K562 (cell line): ENCODE measurements around the gene COQ4. TPM values are rescaled to one million over a fixed set of nuclear protein-coding genes. Genes with fewer than 3 reads are reported as not detected.

Source experiments
- ASH1L ChIP-seq: fragments of 450-650 bp; IDR thresholded peaks from 2 replicates; pipeline ENCODE4 v1.6.1; 2018; ENCODE audit warnings: borderline replicate concordance, mild to moderate bottlenecking, low read depth; ENCODE audit not compliant: partially characterized antibody
- CHCHD3 ChIP-seq: fragments of 250-450 bp; sonication (Bioruptor Pico); IDR thresholded peaks from 2 replicates; pipeline ENCODE4 v2.1.2; 2022; ENCODE audit warnings: mild to moderate bottlenecking
- HDAC8 ChIP-seq: fragments of 450-650 bp; IDR thresholded peaks from 2 replicates; pipeline ENCODE4 v1.6.1; 2016; ENCODE audit warnings: mild to moderate bottlenecking, missing genetic modification characterization, moderate library complexity, missing compliant biosample characterization
- JUN ChIP-seq, 2 experiments: sonication (generic) in 1 of 2; formaldehyde crosslinking in 1 of 2; IDR thresholded peaks; 2 replicates each; pipeline versions ENCODE4 v1.6.1 to v1.8.0; 2012 to 2022; ENCODE audit warnings: borderline replicate concordance in 2 of 2, mild to moderate bottlenecking in 2 of 2, improper control_type of control experiment in 1 of 2, low read depth in 1 of 2, low read length in 1 of 2, missing genetic modification reagents in 1 of 2
- MBD2 ChIP-seq: sonication (generic); IDR thresholded peaks from 2 replicates; pipeline ENCODE4 v1.6.1; 2016; ENCODE audit warnings: low read depth, borderline replicate concordance
- PTTG1 ChIP-seq: fragments of 450-650 bp; IDR thresholded peaks from 2 replicates; pipeline ENCODE4 v1.6.1; 2016; ENCODE audit warnings: low read depth, mild to moderate bottlenecking, missing genetic modification characterization, missing compliant biosample characterization
- RBM39 ChIP-seq: fragments of 200-400 bp; formaldehyde crosslinking; optimal IDR thresholded peaks from 2 replicates; pipeline ENCODE3; 2018; ENCODE audit warnings: low read depth, low read length
- SMAD3 ChIP-seq: fragments of 450-650 bp; formaldehyde crosslinking; conservative IDR thresholded peaks from 2 replicates; pipeline ENCODE4 v1.4.0; 2020; ENCODE audit warnings: mild to moderate bottlenecking
- SMARCA4 ChIP-seq: fragments of 450-650 bp; IDR thresholded peaks from 2 replicates; pipeline ENCODE4 v1.6.1; 2016
- SMARCA5 ChIP-seq: fragments of 450-650 bp; IDR thresholded peaks from 2 replicates; pipeline ENCODE4 v1.6.1; 2016
- SP1 ChIP-seq: sonication (generic); formaldehyde crosslinking; IDR thresholded peaks from 2 replicates; pipeline ENCODE4 v1.8.1; 2022; ENCODE audit warnings: mild to moderate bottlenecking, missing genetic modification reagents
- TRIM28 ChIP-seq: fragments of 450-650 bp; IDR thresholded peaks from 2 replicates; pipeline ENCODE4 v1.6.1; 2017
- WHSC1 ChIP-seq: IDR thresholded peaks from one replicate; pipeline ENCODE4 v1.6.1; 2012; ENCODE audit warnings: low read length, control low read depth, inconsistent platforms
- ZNF212 ChIP-seq: fragments of 450-650 bp; formaldehyde crosslinking; IDR thresholded peaks from 2 replicates; pipeline ENCODE4 v1.4.0; 2020; ENCODE audit warnings: mild to moderate bottlenecking
- ZNF311 ChIP-seq: fragments of 250-450 bp; sonication (Bioruptor Pico); IDR thresholded peaks from 2 replicates; pipeline ENCODE4 v1.4.0; 2020; ENCODE audit warnings: mild to moderate bottlenecking, moderate library complexity
- ZNF644 ChIP-seq: fragments of 200-800 bp; sonication (Bioruptor generic); IDR thresholded peaks from 2 replicates; pipeline ENCODE4 v1.6.1; 2016; ENCODE audit warnings: low read depth, missing genetic modification characterization, missing compliant biosample characterization
- ZNF668 ChIP-seq: fragments of 250-450 bp; sonication (Bioruptor Pico); IDR thresholded peaks from 2 replicates; pipeline ENCODE4 v1.8.0; 2022; ENCODE audit warnings: mild to moderate bottlenecking, inconsistent platforms
- polyA plus RNA-seq, 8 experiments: library from polyadenylated mRNA; depleted of rRNA in 4 of 8; stranded (reverse) in 5 of 8; unstranded in 3 of 8; fragments of >200 nt; fragmentation: Nextera tagmentation in 2 of 8; fragmentation: Illumina TruSeq in 1 of 8; extraction: Ambion mirVana in 2 of 8; extraction: Trizol in 1 of 8; gene quantifications; 2 replicates each; pipeline versions ENCODE4 v1.2.1 to v1.2.3, GENCODE V29; 2011 to 2014; ENCODE audit warnings: inconsistent platforms in 1 of 8, missing spikeins in 1 of 8
- total RNA-seq, 7 experiments: library from RNA; depleted of rRNA in 6 of 7; stranded (reverse); fragments of >200 nt in 6 of 7; fragmentation: Illumina TruSeq in 2 of 7; extraction: Trizol in 2 of 7; gene quantifications; 2 replicates each; pipeline versions ENCODE4 v1.2.1 to v1.2.3, GENCODE V29; 2011 to 2021; ENCODE audit warnings: low replicate concordance in 1 of 7
- TF ChIP-seq, protein P1 (sequence below): fragments of 250-450 bp; sonication (Bioruptor Pico); IDR thresholded peaks from 2 replicates; pipeline ENCODE4 v1.9.0; 2021; ENCODE audit warnings: mild to moderate bottlenecking, inconsistent platforms
- TF ChIP-seq, protein P2 (sequence below): fragments of 150-350 bp; conservative IDR thresholded peaks from 2 replicates; pipeline ENCODE4 v1.6.1; 2014; ENCODE audit warnings: low read length
- TF ChIP-seq, protein P3 (sequence below), 2 experiments: fragments of 450-650 bp in 1 of 2; sonication (generic) in 1 of 2; formaldehyde crosslinking in 1 of 2; IDR thresholded peaks in 1 of 2; conservative IDR thresholded peaks in 1 of 2; 2 replicates each; pipeline versions ENCODE4 v1.6.1 to v1.8.1; 2016 to 2023; ENCODE audit warnings: mild to moderate bottlenecking in 2 of 2, moderate library complexity in 2 of 2, inconsistent platforms in 1 of 2, missing genetic modification reagents in 1 of 2
- TF ChIP-seq, protein P4 (sequence below): fragments of 250-450 bp; sonication (Bioruptor Pico); IDR thresholded peaks from 2 replicates; pipeline ENCODE4 v1.6.1; 2021; ENCODE audit warnings: mild to moderate bottlenecking

COQ4 gene
- total and polyA plus RNA-seq, 9 of the 15 experiments (the other 6 are each of a cell fraction or from before 2014, with no cell fraction given) = 9.1 to 135 (median 67.2) TPM

DNA sequence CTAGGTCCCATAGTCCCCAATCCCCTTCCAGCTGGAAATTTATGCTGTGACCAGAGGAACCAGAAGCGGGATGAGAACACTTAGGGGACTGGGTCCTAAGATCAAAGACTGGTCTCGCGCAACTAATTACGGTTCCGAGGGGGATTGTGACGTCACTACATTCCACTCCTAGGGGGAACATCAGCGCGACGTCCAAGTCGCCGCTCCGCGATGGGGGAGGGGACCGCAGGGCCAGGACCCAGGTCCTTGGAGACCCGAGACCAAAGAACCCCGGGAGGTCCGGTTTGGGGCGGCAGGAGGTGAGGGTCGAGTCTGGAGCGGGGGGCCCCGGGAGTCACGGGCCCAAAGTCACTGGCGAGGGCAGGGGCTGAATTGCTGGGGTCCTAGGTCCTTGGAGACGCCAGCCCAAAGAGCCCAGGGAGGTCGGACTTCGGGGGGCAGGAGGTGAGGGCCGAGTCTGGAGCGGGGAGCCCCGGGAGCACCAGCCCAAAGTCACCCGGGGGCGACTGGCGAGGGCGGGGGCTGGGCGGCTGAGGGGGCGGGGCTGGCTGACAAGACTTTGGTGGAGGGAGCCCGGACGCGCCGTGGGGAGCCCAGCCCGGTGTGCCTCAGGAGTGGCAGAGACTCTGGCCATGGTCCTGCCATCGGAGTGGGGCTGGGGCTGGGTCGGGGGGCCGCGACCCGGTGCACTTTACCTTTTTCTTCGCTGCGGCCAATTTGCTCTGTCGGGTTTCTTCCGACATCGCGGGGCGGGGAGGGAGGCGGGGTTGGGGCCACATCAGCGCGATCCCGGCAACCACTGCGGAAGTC, 47.2 kb upstream of the COQ4 start, which contains the start of gene GOLGA2 (continued):
- TF ChIP-seq, protein P1, sequence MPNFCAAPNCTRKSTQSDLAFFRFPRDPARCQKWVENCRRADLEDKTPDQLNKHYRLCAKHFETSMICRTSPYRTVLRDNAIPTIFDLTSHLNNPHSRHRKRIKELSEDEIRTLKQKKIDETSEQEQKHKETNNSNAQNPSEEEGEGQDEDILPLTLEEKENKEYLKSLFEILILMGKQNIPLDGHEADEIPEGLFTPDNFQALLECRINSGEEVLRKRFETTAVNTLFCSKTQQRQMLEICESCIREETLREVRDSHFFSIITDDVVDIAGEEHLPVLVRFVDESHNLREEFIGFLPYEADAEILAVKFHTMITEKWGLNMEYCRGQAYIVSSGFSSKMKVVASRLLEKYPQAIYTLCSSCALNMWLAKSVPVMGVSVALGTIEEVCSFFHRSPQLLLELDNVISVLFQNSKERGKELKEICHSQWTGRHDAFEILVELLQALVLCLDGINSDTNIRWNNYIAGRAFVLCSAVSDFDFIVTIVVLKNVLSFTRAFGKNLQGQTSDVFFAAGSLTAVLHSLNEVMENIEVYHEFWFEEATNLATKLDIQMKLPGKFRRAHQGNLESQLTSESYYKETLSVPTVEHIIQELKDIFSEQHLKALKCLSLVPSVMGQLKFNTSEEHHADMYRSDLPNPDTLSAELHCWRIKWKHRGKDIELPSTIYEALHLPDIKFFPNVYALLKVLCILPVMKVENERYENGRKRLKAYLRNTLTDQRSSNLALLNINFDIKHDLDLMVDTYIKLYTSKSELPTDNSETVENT (CRISPR knock-in tag) = peak; percentile 76; the same call in 1 of the 2 replicates
- TF ChIP-seq ZNF212 (CRISPR knock-in tag) = 0 out of 2 replicates have a peak, but pooled peaks have one; percentile 20
- peak; percentile 80 for TF ChIP-seq RBM39
- TF ChIP-seq, protein P2, sequence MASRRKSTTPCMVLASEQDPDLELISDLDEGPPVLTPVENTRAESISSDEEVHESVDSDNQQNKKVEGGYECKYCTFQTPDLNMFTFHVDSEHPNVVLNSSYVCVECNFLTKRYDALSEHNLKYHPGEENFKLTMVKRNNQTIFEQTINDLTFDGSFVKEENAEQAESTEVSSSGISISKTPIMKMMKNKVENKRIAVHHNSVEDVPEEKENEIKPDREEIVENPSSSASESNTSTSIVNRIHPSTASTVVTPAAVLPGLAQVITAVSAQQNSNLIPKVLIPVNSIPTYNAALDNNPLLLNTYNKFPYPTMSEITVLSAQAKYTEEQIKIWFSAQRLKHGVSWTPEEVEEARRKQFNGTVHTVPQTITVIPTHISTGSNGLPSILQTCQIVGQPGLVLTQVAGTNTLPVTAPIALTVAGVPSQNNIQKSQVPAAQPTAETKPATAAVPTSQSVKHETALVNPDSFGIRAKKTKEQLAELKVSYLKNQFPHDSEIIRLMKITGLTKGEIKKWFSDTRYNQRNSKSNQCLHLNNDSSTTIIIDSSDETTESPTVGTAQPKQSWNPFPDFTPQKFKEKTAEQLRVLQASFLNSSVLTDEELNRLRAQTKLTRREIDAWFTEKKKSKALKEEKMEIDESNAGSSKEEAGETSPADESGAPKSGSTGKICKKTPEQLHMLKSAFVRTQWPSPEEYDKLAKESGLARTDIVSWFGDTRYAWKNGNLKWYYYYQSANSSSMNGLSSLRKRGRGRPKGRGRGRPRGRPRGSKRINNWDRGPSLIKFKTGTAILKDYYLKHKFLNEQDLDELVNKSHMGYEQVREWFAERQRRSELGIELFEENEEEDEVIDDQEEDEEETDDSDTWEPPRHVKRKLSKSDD = no peak
- TF ChIP-seq, protein P3, sequence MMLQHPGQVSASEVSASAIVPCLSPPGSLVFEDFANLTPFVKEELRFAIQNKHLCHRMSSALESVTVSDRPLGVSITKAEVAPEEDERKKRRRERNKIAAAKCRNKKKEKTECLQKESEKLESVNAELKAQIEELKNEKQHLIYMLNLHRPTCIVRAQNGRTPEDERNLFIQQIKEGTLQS (IDR thresholded peaks at IDR 0.05) = no peak
- TF ChIP-seq, protein P3 (CRISPR knock-in tag; conservative IDR thresholded peaks at IDR 0.05) = peak; percentile 93; the same call in 1 of the 2 replicates
- TF ChIP-seq SMAD3 (CRISPR knock-in tag) = no peak
- no peak for TF ChIP-seq PTTG1 (tag)
- TF ChIP-seq ASH1L = no peak
- TF ChIP-seq SP1 (CRISPR knock-in tag) = no peak
- no peak for TF ChIP-seq ZNF311 (CRISPR knock-in tag)
- TF ChIP-seq JUN (IDR thresholded peaks at IDR 0.05; ENCODE audit: borderline replicate concordance, low read depth, low read length) = peak; percentile 55; the same call in 1 of the 2 replicates
- no peak for TF ChIP-seq JUN (CRISPR knock-in tag; IDR thresholded peaks at IDR 0.05; ENCODE audit: borderline replicate concordance)
- TF ChIP-seq TRIM28 = no peak
- no peak for TF ChIP-seq SMARCA5
- no peak for TF ChIP-seq WHSC1
- TF ChIP-seq SMARCA4 = no peak
- TF ChIP-seq ZNF668 = no peak
- TF ChIP-seq, protein P4, sequence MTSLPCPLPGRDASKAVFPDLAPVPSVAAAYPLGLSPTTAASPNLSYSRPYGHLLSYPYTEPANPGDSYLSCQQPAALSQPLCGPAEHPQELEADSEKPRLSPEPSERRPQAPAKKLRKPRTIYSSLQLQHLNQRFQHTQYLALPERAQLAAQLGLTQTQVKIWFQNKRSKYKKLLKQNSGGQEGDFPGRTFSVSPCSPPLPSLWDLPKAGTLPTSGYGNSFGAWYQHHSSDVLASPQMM (CRISPR knock-in tag) = no peak
- no peak for TF ChIP-seq HDAC8 (tag)
- no peak for TF ChIP-seq CHCHD3 (CRISPR knock-in tag)
- TF ChIP-seq MBD2 = no peak
- no peak for TF ChIP-seq ZNF644 (tag)
